Measurements from ENCODE around the gene ADCY2.

GRCh38 chr5:7763621-7764072 is 367.7 kb downstream of the ADCY2 start:
- TF ChIP-seq ELK4 (IDR thresholded peaks at IDR 0.05; ENCODE audit: borderline replicate concordance, low read depth, low read length) (no peak), CTCF (tag by site-specific recombination; IDR thresholded peaks at IDR 0.05) (no peak), TCF7L2 (IDR thresholded peaks at IDR 0.05; ENCODE audit: borderline replicate concordance, low read depth, low read length) (no peak), YY1 (tag by site-specific recombination; IDR thresholded peaks at IDR 0.05) (no peak), RBAK (tag by site-specific recombination; IDR thresholded peaks at IDR 0.05) (no peak), ZNF791 (tag by site-specific recombination; IDR thresholded peaks at IDR 0.05) (no peak), KLF10 (tag by site-specific recombination; IDR thresholded peaks at IDR 0.05) (no peak), KLF1 (tag by site-specific recombination; IDR thresholded peaks at IDR 0.05) (no peak), ZNF324 (tag by site-specific recombination; IDR thresholded peaks at IDR 0.05) (no peak), PRDM10 (tag by site-specific recombination; IDR thresholded peaks at IDR 0.05) (no peak), PBX3 (CRISPR knock-in tag; IDR thresholded peaks at IDR 0.05) (no peak)

All from HEK293 (cell line).